ENCODE results near the gene GHDC. TPM values are rescaled to one million over a fixed set of nuclear protein-coding genes. Genes with fewer than 3 reads are reported as not detected.

The GHDC gene
- total RNA-seq, 1 donor from 2014 or later = 30.9 TPM

DNA sequence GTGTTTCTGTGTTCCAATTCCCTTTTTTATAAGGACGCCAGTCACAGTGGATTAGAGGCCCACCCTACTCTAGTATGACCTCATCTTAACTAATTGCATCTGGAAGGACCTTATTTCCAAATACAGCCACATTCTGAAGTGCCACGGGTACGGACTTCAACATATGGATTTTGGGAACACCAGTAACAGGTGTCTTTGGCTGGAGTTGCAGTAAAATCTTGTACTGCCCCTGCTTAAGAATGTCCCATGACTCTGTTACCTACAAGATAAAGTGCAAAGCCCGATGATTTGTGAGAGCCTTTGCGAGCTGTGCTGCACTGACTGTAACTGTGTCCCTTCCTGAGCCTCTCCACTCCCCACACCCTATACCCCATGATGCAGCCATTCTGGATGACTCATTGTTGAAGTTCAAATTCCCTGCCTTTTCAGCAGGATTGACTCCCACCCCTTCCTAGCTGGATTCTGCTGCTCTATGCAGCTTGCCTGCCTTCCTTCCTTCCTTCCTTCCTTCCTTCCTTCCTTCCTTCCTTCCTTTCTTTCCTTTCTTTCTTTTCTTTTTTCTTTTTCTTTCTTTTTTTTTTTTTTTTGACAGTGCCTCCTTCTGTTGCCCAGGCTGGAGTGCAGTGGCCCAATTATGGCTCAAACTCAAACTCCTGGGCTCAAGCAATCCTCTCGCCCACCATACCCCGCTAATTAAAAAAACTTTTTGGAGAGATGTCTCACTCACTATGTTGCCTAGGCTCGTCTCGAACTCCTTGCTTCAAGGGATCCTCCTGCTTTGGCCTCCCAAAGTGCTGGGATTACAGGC lies 11.2 kb downstream of the GHDC start:
- Histone ChIP-seq H3K9me3 (no peaks in the 10 kb centered on the region), H3K27me3 (peaks cover 21% of the 10 kb centered on the region), H3K4me3 (peak overlapping the region; percentile 63), H3K36me3 (no peaks in the 10 kb centered on the region), H3K27ac (peak overlapping the region; percentile 72), H3K4me1 (peaks cover 38% of the 10 kb centered on the region)
- DNase-seq (no peak), ATAC-seq (no peak)
- TF ChIP-seq CTCF (IDR thresholded peaks at IDR 0.05) = no peak
- intact Hi-C loops (cut with DNase I) = no loop called here

- peaks cover 21% of the 10 kb centered on the region for H3K27me3 ChIP-seq
- no peak for ATAC-seq
- no peaks in the 10 kb centered on the region for H3K36me3 ChIP-seq
- intact Hi-C loops (cut with DNase I) = no loop called here
- H3K4me3 ChIP-seq = no peak overlapping the region
- DNase-seq = no peak
- no peak for TF ChIP-seq CTCF (IDR thresholded peaks at IDR 0.05)
- no peaks in the 10 kb centered on the region for H3K9me3 ChIP-seq
- H3K27ac ChIP-seq = no peak overlapping the region
- H3K4me1 ChIP-seq = peaks cover 38% of the 10 kb centered on the region
These were observed 12.5 kb downstream of the GHDC start for GRCh38 chr17:42181851-42182207.

GRCh38 chr17:42180922-42181850 lies 13.1 kb downstream of the GHDC start, which contains the start of gene KCNH4:
Gene KCNH4, minus strand, starts transcription at chr17:42181142. Its CDS starts 197 bp downstream, at chr17:42180945.
- H3K9me3 ChIP-seq = no peaks in the 10 kb centered on the region
- peaks cover 38% of the 10 kb centered on the region for H3K4me1 ChIP-seq
- ATAC-seq = peak; percentile 82
- H3K27ac ChIP-seq = no peak within 1 kb of the TSS
- intact Hi-C loops (cut with DNase I) = no loop called here
- H3K36me3 ChIP-seq = no peaks in the 10 kb centered on the region
- H3K4me3 ChIP-seq = peak within 1 kb of the TSS; percentile 45
- DNase-seq = peak; percentile 91
- peak; percentile 50 for TF ChIP-seq CTCF (IDR thresholded peaks at IDR 0.05)
- H3K27me3 ChIP-seq = peaks cover 21% of the 10 kb centered on the region

- Histone ChIP-seq H3K9me3 (no peaks in the 10 kb centered on the region), H3K4me1 (peaks cover 38% of the 10 kb centered on the region), H3K36me3 (no peaks in the 10 kb centered on the region), H3K4me3 (peak overlapping the region; percentile 45), H3K27me3 (peaks cover 21% of the 10 kb centered on the region), H3K27ac (no peak overlapping the region)
- ATAC-seq = no peak
- no peak for DNase-seq
- intact Hi-C loops (cut with DNase I) = no loop called here
- TF ChIP-seq CTCF (IDR thresholded peaks at IDR 0.05) = no peak
These were observed 13.8 kb downstream of the GHDC start for GRCh38 chr17:42180411-42180921.

DNA sequence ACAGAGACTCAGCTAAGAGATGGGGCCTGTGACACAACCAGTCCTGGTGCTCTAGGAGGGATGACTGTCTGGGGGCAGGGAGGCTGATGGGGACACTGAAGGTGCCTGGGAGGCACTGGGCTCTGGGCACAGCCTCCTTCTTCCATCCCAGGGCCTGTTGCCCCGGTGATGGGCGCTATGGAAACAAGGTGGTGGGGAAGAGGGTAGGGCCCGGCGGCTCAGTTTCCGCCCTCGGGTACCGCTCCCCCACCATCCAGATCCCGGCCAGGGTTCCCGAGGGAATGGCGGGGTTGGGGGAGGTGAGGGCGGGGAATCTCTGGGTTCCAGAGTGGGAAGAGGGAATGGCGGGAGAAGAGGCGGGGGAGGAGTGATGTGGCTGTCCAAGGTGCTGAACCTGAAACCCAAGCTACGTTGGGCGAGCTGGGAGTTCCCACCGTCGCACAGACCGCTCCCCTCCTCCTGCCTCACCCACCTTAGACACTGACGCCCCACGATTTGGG lies 14.3 kb downstream of the GHDC start:
- Histone ChIP-seq H3K27ac (no peak overlapping the region), H3K4me1 (peaks cover 37% of the 10 kb centered on the region), H3K36me3 (no peaks in the 10 kb centered on the region), H3K4me3 (no peak overlapping the region), H3K27me3 (peaks cover 21% of the 10 kb centered on the region), H3K9me3 (no peaks in the 10 kb centered on the region)
- intact Hi-C loops (cut with DNase I) = no loop called here
- no peak for TF ChIP-seq CTCF (IDR thresholded peaks at IDR 0.05)
- no peak for DNase-seq
- ATAC-seq = no peak

Data from upper lobe of right lung (tissue), 1 donor.